Chondrocyte (in vitro differentiated cells): ENCODE data around the gene TMEM117. TPM values are rescaled to one million over a fixed set of nuclear protein-coding genes. Genes with fewer than 3 reads are reported as not detected.

Experiments used
- DNase-seq: peaks from one replicate; pipeline ENCODE4 v3.0.0; 2021; ENCODE audit warnings: mixed read lengths, low spot score
- H3K27ac Mint-ChIP-seq: one replicate; pipeline ENCODE4 v1.8.0; 2021; ENCODE audit warnings: mild to moderate bottlenecking, moderate library complexity, mixed read lengths; ENCODE audit not compliant: unreplicated experiment
- H3K27me3 Mint-ChIP-seq: 2 replicates; pipeline ENCODE4 v1.8.0; 2021; ENCODE audit warnings: low read depth, mixed read lengths
- H3K36me3 Mint-ChIP-seq: 2 replicates; pipeline ENCODE4 v1.8.0; 2021; ENCODE audit warnings: low read depth, mixed read lengths
- H3K4me1 Mint-ChIP-seq: 2 replicates; pipeline ENCODE4 v1.8.0; 2021; ENCODE audit warnings: low read depth, mild to moderate bottlenecking, mixed read lengths
- H3K4me3 Mint-ChIP-seq: one replicate; pipeline ENCODE4 v1.8.0; 2021; ENCODE audit warnings: mild to moderate bottlenecking, moderate library complexity, mixed read lengths; ENCODE audit not compliant: unreplicated experiment
- H3K9me3 Mint-ChIP-seq: 2 replicates; pipeline ENCODE4 v1.8.0; 2021; ENCODE audit warnings: low read depth, mixed read lengths
- total RNA-seq: library from RNA; stranded (reverse); gene quantifications from 3 replicates; pipeline ENCODE4 v1.2.1, GENCODE V29; 2021
- TF ChIP-seq, protein P1 (sequence below): fragments of 200-600 bp; sonication (generic); IDR thresholded peaks from 2 replicates; pipeline ENCODE4 v1.5.0; 2021; ENCODE audit warnings: antibody characterized with exemption, mild to moderate bottlenecking, moderate library complexity

Gene TMEM117
- total RNA-seq, 1 donor from 2014 or later = 15.5 TPM

DNA sequence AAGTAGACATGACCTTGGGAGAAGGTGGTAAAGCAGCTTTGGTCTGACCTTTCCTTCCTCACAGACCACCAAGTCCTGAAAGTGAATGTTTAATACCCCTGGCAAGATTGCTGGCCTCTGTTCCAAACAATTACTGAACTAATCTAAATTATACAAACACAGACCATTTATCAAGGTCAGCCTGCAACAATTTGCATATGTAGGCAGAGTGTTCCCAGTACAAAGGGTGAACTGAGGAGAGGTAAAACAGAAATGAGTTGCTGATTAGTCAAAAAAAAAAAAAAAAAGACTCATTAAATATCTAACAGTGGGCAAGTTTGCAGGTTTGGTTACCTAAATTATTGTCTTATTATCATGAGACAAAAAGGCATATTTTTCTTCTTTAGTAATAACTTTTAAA is 506.5 kb downstream of the TMEM117 start:
- H3K36me3 Mint-ChIP-seq = no peaks in the 10 kb centered on the region
- H3K27ac Mint-ChIP-seq = no peak overlapping the region
- no peaks in the 10 kb centered on the region for H3K9me3 Mint-ChIP-seq
- TF ChIP-seq, protein P1, sequence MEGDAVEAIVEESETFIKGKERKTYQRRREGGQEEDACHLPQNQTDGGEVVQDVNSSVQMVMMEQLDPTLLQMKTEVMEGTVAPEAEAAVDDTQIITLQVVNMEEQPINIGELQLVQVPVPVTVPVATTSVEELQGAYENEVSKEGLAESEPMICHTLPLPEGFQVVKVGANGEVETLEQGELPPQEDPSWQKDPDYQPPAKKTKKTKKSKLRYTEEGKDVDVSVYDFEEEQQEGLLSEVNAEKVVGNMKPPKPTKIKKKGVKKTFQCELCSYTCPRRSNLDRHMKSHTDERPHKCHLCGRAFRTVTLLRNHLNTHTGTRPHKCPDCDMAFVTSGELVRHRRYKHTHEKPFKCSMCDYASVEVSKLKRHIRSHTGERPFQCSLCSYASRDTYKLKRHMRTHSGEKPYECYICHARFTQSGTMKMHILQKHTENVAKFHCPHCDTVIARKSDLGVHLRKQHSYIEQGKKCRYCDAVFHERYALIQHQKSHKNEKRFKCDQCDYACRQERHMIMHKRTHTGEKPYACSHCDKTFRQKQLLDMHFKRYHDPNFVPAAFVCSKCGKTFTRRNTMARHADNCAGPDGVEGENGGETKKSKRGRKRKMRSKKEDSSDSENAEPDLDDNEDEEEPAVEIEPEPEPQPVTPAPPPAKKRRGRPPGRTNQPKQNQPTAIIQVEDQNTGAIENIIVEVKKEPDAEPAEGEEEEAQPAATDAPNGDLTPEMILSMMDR = no peak
- no peak for DNase-seq
- no peak overlapping the region for H3K4me3 Mint-ChIP-seq
- H3K4me1 Mint-ChIP-seq = no peaks in the 10 kb centered on the region
- no peaks in the 10 kb centered on the region for H3K27me3 Mint-ChIP-seq

DNA sequence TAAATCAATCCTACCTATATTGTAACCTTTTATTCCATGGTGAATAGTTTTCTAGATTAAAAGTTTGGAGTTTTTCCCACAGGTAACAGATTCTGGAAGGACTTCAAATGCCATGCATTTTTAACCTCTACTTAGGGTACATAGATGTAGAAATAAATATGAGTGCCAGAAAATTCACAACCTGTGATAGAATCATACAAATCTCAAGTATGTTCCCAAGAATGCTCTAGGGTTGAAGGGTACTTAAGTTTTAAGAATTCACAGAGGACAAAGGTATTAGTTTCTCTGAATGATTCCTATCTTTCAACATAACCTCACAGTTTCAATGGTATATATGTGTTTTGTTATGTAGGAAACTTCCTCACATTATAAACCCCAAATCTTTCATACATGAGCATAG is 511.3 kb downstream of the TMEM117 start:
- no peak overlapping the region for H3K27ac Mint-ChIP-seq
- no peak for DNase-seq
- TF ChIP-seq, protein P1 = no peak
- no peaks in the 10 kb centered on the region for H3K27me3 Mint-ChIP-seq
- H3K36me3 Mint-ChIP-seq = no peaks in the 10 kb centered on the region
- no peaks in the 10 kb centered on the region for H3K4me1 Mint-ChIP-seq
- no peaks in the 10 kb centered on the region for H3K9me3 Mint-ChIP-seq
- no peak overlapping the region for H3K4me3 Mint-ChIP-seq

DNA sequence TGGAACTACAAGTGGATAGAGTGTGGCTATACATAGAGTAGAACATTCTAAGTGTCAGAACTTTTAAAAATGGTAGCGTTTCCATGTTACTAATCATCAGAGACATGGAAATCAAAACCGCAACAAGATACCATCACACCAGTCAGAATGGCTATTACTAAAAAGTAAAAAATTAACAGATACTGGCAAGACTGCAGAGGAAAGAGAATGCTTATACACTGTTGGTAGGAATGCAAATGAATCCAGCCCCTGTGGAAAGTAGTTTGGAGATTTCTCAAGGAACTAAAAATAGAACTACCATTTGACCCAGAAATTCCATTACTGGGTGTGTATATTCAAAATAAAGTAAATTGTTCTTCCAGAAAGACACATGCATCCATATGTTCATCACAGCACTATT is 521.6 kb downstream of the TMEM117 start:
- Mint-ChIP-seq H3K27ac (no peak overlapping the region), H3K27me3 (no peaks in the 10 kb centered on the region), H3K4me1 (peaks cover 6% of the 10 kb centered on the region), H3K9me3 (peaks cover 2% of the 10 kb centered on the region), H3K4me3 (no peak overlapping the region), H3K36me3 (no peaks in the 10 kb centered on the region)
- DNase-seq = no peak
- TF ChIP-seq, protein P1 = no peak

DNA sequence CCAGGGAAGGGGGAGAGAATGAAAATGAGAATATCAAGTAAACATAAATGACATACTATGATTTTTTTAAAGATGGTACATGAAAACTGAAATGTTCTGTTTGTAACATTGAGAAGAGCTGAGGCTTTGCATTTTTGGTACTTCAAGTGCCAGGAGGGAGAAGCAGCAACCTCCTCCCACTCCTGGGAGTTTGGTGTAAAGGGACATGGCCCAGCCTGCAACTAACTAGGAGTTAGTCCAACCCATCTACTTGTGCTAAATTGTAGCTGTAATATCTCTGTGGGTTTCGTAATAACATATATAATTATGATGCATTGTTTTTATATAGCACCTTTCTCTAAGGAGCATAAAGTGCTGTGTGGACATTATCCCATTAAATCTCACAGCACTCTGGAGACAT is 522.8 kb downstream of the TMEM117 start:
- Mint-ChIP-seq H3K36me3 (no peaks in the 10 kb centered on the region), H3K27me3 (no peaks in the 10 kb centered on the region), H3K4me1 (peaks cover 6% of the 10 kb centered on the region), H3K27ac (no peak overlapping the region), H3K9me3 (peaks cover 2% of the 10 kb centered on the region), H3K4me3 (no peak overlapping the region)
- no peak for DNase-seq
- TF ChIP-seq, protein P1 = no peak

DNA sequence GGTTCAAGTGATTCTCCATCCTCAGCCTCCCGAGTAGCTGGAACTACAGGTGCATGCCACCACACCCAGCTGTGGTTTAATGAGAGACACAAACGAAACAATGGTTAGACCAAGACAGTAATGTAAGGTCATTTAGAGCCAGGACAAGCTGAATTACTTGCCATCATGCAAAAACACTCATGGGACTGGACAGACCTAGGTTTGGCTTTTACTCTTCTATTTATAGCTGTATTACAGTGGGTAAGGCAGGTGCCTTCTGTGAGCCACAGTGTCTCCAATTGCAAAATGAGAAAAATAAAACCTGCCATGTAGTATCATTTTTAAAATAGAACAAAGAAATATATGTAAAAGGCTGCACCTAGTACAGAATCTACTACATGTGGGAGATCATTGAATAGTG is 527.1 kb downstream of the TMEM117 start:
- no peak for DNase-seq
- H3K27me3 Mint-ChIP-seq = no peaks in the 10 kb centered on the region
- no peak overlapping the region for H3K4me3 Mint-ChIP-seq
- H3K27ac Mint-ChIP-seq = no peak overlapping the region
- TF ChIP-seq, protein P1 = no peak
- H3K36me3 Mint-ChIP-seq = no peaks in the 10 kb centered on the region
- no peaks in the 10 kb centered on the region for H3K9me3 Mint-ChIP-seq
- peaks cover 3% of the 10 kb centered on the region for H3K4me1 Mint-ChIP-seq
